Glutamatergic neuron (in vitro differentiated cells): ENCODE measurements around the gene NOCT. TPM values are rescaled to one million over a fixed set of nuclear protein-coding genes. Genes with fewer than 3 reads are reported as not detected.

Source experiments
- DNase-seq: peaks from one replicate; pipeline ENCODE4 v3.0.0; 2022
- H3K27ac Mint-ChIP-seq: one replicate; pipeline ENCODE4 v1.8.0; 2020; ENCODE audit warnings: mild to moderate bottlenecking, mixed read lengths, inconsistent platforms; ENCODE audit not compliant: unreplicated experiment
- H3K27me3 Mint-ChIP-seq: one replicate; pipeline ENCODE4 v1.8.0; 2020; ENCODE audit warnings: mild to moderate bottlenecking, moderate library complexity, mixed read lengths, inconsistent platforms; ENCODE audit not compliant: unreplicated experiment
- H3K36me3 Mint-ChIP-seq: one replicate; pipeline ENCODE4 v1.8.0; 2020; ENCODE audit warnings: mild to moderate bottlenecking, mixed read lengths, inconsistent platforms; ENCODE audit not compliant: unreplicated experiment
- H3K4me1 Mint-ChIP-seq: one replicate; pipeline ENCODE4 v1.8.0; 2020; ENCODE audit warnings: mild to moderate bottlenecking, low read depth, mixed read lengths, inconsistent platforms; ENCODE audit not compliant: unreplicated experiment
- H3K4me3 Mint-ChIP-seq: one replicate; pipeline ENCODE4 v1.8.0; 2020; ENCODE audit warnings: mild to moderate bottlenecking, mixed read lengths, inconsistent platforms; ENCODE audit not compliant: unreplicated experiment
- H3K9me3 Mint-ChIP-seq: one replicate; pipeline ENCODE4 v1.8.0; 2020; ENCODE audit warnings: mild to moderate bottlenecking, moderate library complexity, mixed read lengths, inconsistent platforms; ENCODE audit not compliant: unreplicated experiment
- CTCF ChIP-seq: fragments of 200-600 bp; sonication (generic); IDR thresholded peaks from one replicate; pipeline ENCODE4 v1.5.0; 2021; ENCODE audit not compliant: partially characterized antibody, unreplicated experiment
- long read RNA-seq: library from polyadenylated mRNA; unstranded; transcript quantifications from one replicate; pipeline ENCODE4 v2.0.0, GENCODE V29; 2020; ENCODE audit not compliant: unreplicated experiment
- total RNA-seq: library from RNA; stranded (reverse); fragmentation: NEBNext Ultra II Directional; extraction: Animal tissue kit (Norgen Biotek cat#: 25700); gene quantifications from one replicate; pipeline ENCODE4 v1.2.1, GENCODE V29; 2021; ENCODE audit not compliant: unreplicated experiment

NOCT gene
- 39.1 TPM for total RNA-seq
- long read RNA-seq, result 0 reads

GRCh38 chr4:139015269-139015947 is at the start of gene NOCT:
NOCT (plus strand) TSS chr4:139015781; CDS start chr4:139015982, 201 bp downstream.
- Mint-ChIP-seq H3K36me3 (no peaks in the 10 kb centered on the region), H3K4me3 (peak within 1 kb of the TSS; percentile 94), H3K4me1 (peaks cover 36% of the 10 kb centered on the region), H3K27ac (peak within 1 kb of the TSS; percentile 96), H3K9me3 (peaks cover 28% of the 10 kb centered on the region), H3K27me3 (peaks cover 12% of the 10 kb centered on the region)
- DNase-seq, result peak; percentile 91
- TF ChIP-seq CTCF, result no peak

DNA sequence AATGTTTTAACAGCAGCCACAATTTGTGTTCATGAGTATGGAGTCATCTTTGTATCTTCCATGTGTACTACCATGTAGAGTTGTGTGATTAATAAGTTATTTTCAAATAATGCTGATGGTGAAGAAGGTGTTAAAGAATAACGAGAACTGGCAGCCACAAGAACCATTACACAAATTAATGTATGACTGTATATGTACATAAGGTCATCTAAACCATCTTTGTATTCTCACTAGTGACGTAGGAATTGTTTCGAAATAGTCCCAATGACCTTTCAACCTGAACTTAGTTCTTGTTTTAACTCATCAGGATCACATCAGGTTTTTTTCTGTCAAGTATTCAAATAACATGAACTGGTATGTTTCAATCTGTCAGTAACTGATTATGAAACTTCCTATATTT is 48.3 kb upstream of the NOCT start:
- no peak overlapping the region for H3K27ac Mint-ChIP-seq
- no peak for DNase-seq
- no peaks in the 10 kb centered on the region for H3K4me1 Mint-ChIP-seq
- no peaks in the 10 kb centered on the region for H3K27me3 Mint-ChIP-seq
- TF ChIP-seq CTCF, result no peak
- no peaks in the 10 kb centered on the region for H3K36me3 Mint-ChIP-seq
- peaks cover 2% of the 10 kb centered on the region for H3K9me3 Mint-ChIP-seq
- H3K4me3 Mint-ChIP-seq, result no peak overlapping the region

- Mint-ChIP-seq H3K4me1 (peaks cover 14% of the 10 kb centered on the region), H3K9me3 (peaks cover 8% of the 10 kb centered on the region), H3K27ac (peak overlapping the region; percentile 28), H3K4me3 (peak overlapping the region; percentile 4), H3K36me3 (no peaks in the 10 kb centered on the region), H3K27me3 (no peaks in the 10 kb centered on the region)
- no peak for TF ChIP-seq CTCF
- peak; percentile 26 for DNase-seq
These were observed 42.4 kb upstream of the NOCT start for GRCh38 chr4:138972956-138973801.

- Mint-ChIP-seq H3K4me3 (no peak overlapping the region), H3K9me3 (peaks cover 8% of the 10 kb centered on the region), H3K27ac (no peak overlapping the region), H3K27me3 (no peaks in the 10 kb centered on the region), H3K4me1 (peaks cover 14% of the 10 kb centered on the region), H3K36me3 (no peaks in the 10 kb centered on the region)
- no peak for DNase-seq
- no peak for TF ChIP-seq CTCF
These were observed 40.4 kb upstream of the NOCT start for GRCh38 chr4:138975225-138975624.

- peaks cover 6% of the 10 kb centered on the region for H3K9me3 Mint-ChIP-seq
- no peak for TF ChIP-seq CTCF
- no peaks in the 10 kb centered on the region for H3K27me3 Mint-ChIP-seq
- peaks cover 14% of the 10 kb centered on the region for H3K4me1 Mint-ChIP-seq
- no peak for DNase-seq
- H3K27ac Mint-ChIP-seq, result no peak overlapping the region
- H3K36me3 Mint-ChIP-seq, result no peaks in the 10 kb centered on the region
- no peak overlapping the region for H3K4me3 Mint-ChIP-seq
These were observed 39.1 kb upstream of the NOCT start for GRCh38 chr4:138976526-138976925.
